ENCODE results near the gene LDHAL6B. TPM values are rescaled to one million over a fixed set of nuclear protein-coding genes. Genes with fewer than 3 reads are reported as not detected.
A peak's percentile ranks its signal among the peaks of the same experiment; 100 is the strongest.

LDHAL6B gene
- total and polyA plus RNA-seq, 2 of the 8 experiments (the other 6 are each of a cell fraction or from before 2014, with no cell fraction given) = not detected

DNA sequence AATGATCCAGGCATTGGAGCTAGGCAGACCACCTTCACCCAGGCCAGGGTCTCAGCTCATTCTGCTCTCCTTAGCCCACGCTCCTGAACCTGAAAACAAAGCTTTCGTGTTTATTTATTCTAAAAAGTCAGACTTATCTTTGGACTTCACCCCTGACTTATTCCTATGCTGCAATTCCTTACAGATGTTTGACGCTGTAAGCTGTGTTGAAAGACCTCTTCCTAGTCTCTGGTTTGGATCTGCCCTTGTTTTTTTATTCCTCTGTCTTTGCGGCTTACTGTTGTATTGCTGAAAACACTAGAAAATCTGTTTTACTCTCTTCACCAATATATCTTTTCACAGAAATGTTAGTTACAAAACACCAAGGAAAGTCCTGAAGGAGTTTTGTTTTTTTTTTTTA is 40.5 kb upstream of the LDHAL6B start:
- Histone ChIP-seq H3K4me1 (replicated peaks in 1 of 4; ENCODE audit: control insufficient read depth in 3 of 4, insufficient read depth in 4 of 4, low read length in 3 of 4) (no peaks in the 10 kb centered on the region; a peak in 2 of 7 replicates), H3K23me2 (ENCODE audit: low read depth, low read length) (no peaks in the 10 kb centered on the region), H2BK15ac (ENCODE audit: low read length) (no peak overlapping the region), H3K79me2 (ENCODE audit: control insufficient read depth in 1 of 2, insufficient read depth in 2 of 2, low read length in 2 of 2) (no peaks in the 10 kb centered on the region), H4K8ac (ENCODE audit: extremely low read depth, insufficient read depth, low read length) (no peak overlapping the region), H2BK120ac (replicated peaks; ENCODE audit: low read depth, low read length) (no peak overlapping the region), H3K18ac (ENCODE audit: extremely low read depth, low read length) (no peak overlapping the region), H2BK20ac (ENCODE audit: low read length) (no peak overlapping the region), H3K27me3 (replicated peaks in 1 of 4; ENCODE audit: control insufficient read depth in 3 of 4, extremely low read depth in 1 of 4, insufficient read depth in 3 of 4, low read length in 3 of 4) (no peaks in the 10 kb centered on the region), H3K4me2 (ENCODE audit: insufficient read depth in 1 of 2, low read depth in 2 of 2, low read length in 2 of 2) (no peak overlapping the region), H2AFZ (ENCODE audit: low read length) (no peak overlapping the region), H4K91ac (replicated peaks; ENCODE audit: insufficient read length, low read length) (peak overlapping the region; percentile 47), H2AK5ac (ENCODE audit: low read depth, low read length) (no peak overlapping the region), H3K4ac (replicated peaks; ENCODE audit: insufficient read length, low read depth, low read length) (no peak overlapping the region), H4K20me1 (replicated peaks in 1 of 2; ENCODE audit: control insufficient read depth in 1 of 2, insufficient read depth in 2 of 2, low read length in 2 of 2) (no peaks in the 10 kb centered on the region), H3K14ac (ENCODE audit: insufficient read length) (no peak overlapping the region), H3K23ac (ENCODE audit: insufficient read length) (no peak overlapping the region), H3K36me3 (ENCODE audit: control insufficient read depth in 2 of 4, insufficient read depth in 4 of 4, low read length in 3 of 4) (peaks cover 0 to 30% (median 5%) of the 10 kb centered on the region in 4 experiments; a peak in 5 of 8 replicates), H2BK5ac (ENCODE audit: low read depth, low read length) (peak overlapping the region; percentile 77; the same call in 1 of the 2 replicates), H3K79me1 (ENCODE audit: low read depth, low read length) (no peaks in the 10 kb centered on the region), H3K27ac (ENCODE audit: low read depth, low read length) (no peak overlapping the region), H4K5ac (ENCODE audit: insufficient read length, low read depth, low read length) (no peak overlapping the region), H3K56ac (replicated peaks; ENCODE audit: insufficient read length, low read depth, low read length) (no peak overlapping the region), H3K9ac (replicated peaks in 1 of 4; ENCODE audit: extremely low read depth in 1 of 4, low read depth in 3 of 4, low read length in 3 of 4) (no peak overlapping the region), H3K4me3 (ENCODE audit: extremely low read depth in 1 of 4, insufficient read depth in 2 of 4, low read depth in 3 of 4, low read length in 4 of 4) (no peak overlapping the region), H3K9me3 (ENCODE audit: insufficient read depth in 2 of 2, low read depth in 1 of 2, low read length in 1 of 2) (no peaks in the 10 kb centered on the region), H2BK12ac (ENCODE audit: low read depth, low read length) (no peak overlapping the region)
- ChIA-PET CTCF (ENCODE audit: partially characterized antibody) (interaction anchor here (0.8 to 3.2 kb wide), 11 partner anchors 9 to 367 kb away, joined by 3 to 18 read pairs (median 4); no protein-coding TSS in a partner anchor), POLR2A (ENCODE audit: partially characterized antibody) (no interaction called here)
- WGBS, 2 experiments (ENCODE audit: extremely low coverage in 1 of 2, insufficient coverage in 1 of 2, insufficient read length in 1 of 2, insufficient replicate concordance in 2 of 2, low coverage in 1 of 2, low lambda C conversion rate in 2 of 2, missing lambda C conversion rate in 1 of 2) = 70% methylated on average over 4 of the region's 4 CpGs; no CpG with 5 or more reads in 1 of the 2 experiments
- DNase-seq (ENCODE audit: low read depth in 1 of 2, low spot score in 2 of 2) (no peak), FAIRE-seq (no peak)
- no peak for TF ChIP-seq KDM5A (IDR thresholded peaks at IDR 0.05; ENCODE audit: low read length)
- no peak for TF ChIP-seq YY1 (IDR thresholded peaks at IDR 0.05; ENCODE audit: low read depth, low read length)
- TF ChIP-seq ATF3 (IDR thresholded peaks at IDR 0.05; ENCODE audit: insufficient read depth, low read depth, low read length) = no peak
- TF ChIP-seq EZH2 (IDR thresholded peaks at IDR 0.05; ENCODE audit: low read depth, low read length, severe bottlenecking) = no peak
- TF ChIP-seq CTCF (IDR thresholded peaks at IDR 0.05; ENCODE audit: control extremely low read depth in 1 of 3, insufficient read depth in 1 of 3, low read depth in 1 of 3, low read length in 3 of 3) = no peak
- TF ChIP-seq CBX5 (IDR thresholded peaks at IDR 0.05; ENCODE audit: low read depth, low read length) = no peak

Measured in H1 (cell line).